GM21723 (cell line): ENCODE data around the gene UCMA.
"Not testable (repeated sequence)": the region's sequence is repeated elsewhere in the genome, so short reads cannot be mapped to it uniquely, and the experiment has no call there.

ENCODE experiments used
- ATAC-seq: cut with Tn5 transposase; IDR thresholded peaks from one replicate; pipeline ENCODE4 v1.9.1; 2021; ENCODE audit warnings: mild to moderate bottlenecking, moderate library complexity; ENCODE audit not compliant: unreplicated experiment

UCMA gene, protein sequence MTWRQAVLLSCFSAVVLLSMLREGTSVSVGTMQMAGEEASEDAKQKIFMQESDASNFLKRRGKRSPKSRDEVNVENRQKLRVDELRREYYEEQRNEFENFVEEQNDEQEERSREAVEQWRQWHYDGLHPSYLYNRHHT

DNA sequence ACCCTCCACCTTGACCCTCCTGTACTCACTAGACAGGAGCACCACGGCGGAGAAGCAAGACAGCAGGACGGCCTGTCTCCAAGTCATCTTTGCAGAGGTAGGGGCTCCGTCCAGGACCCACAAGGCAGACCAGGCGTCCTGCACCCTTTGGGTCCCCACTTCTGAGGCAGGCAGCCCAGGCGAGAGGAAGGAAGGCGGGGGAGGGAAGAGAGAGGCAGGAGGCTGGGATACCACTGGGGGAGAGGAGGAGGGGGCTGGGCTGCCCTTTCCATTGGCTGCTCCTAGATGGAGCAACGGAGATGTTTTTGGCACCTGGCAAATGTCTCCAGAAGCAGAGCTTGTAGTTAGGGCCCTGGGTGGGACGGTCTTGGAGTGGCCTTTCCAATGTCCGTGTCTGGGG is at the start of gene UCMA:
Gene UCMA (minus strand): TSS at position 203 of the 400 bp plus-strand sequence. CDS start 116 bp downstream, at position 87.
- no peak for ATAC-seq

DNA sequence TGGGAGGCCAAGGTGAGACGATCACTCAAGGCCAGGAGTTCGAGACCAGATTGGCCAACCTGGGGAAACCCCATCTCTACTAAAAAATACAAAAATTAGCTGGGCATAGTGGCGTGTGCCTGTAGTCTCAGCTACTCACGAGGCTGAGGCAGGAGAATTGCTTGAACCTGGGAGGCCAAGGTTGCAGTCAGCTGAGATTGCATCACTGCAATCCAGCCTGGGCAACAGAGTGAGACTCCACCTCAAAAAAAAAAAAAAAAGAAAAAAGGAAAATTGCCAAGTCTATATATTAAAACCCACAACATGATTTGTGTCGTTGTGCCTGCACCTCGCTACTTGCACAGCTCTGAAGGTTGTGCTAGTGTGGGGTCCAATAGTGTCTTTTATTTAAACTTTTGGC is 48.2 kb upstream of the UCMA start:
- ATAC-seq: not testable (repeated sequence)

DNA sequence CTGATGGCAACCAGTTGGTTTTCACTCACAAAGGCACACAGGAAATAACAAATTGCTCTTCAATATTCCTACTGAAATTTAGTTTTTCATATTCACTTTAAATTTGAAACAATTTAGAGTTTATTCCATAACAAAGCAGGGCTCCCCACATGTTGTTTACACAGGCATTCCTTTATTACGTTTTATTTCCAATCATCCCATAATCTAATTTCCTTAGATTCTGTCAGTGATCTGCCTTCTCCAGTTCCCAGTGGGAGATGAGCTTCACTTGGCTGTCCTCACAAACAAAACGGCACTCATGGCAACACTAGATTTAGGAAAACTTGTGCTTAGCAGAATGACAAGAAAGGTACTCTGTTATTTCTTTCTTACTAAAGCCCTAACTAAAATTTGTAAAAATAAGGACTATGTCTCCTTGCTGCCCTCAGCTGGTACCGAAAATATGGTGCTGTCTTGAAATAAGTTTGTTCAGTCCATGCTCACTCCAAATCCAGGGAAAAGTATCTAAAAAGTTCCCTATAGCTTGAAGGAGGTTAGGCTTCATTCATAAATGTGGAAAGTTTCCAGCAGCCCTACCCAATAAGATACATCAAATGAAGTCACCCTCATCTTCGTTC is 42.7 kb upstream of the UCMA start:
- no peak for ATAC-seq

DNA sequence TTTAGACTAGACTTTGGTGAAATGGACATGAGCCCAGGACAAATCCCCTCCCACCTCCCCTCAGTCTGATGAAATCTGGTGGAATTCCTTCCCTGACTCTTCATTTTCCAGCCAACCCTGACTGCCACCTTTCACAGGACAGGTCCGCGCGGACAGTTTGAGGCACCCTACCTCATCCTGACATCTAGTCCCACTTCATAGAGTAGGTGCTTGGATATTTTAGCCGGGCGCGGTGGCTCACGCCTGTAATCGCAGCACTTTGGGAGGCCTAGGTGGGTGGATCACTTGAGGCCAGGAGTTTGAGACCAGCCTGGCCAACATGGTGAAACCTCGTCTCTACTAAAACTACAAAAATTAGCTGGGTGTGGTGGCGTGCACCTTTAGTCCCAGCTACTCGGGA is 42.0 kb upstream of the UCMA start:
- not testable (repeated sequence) for ATAC-seq

DNA sequence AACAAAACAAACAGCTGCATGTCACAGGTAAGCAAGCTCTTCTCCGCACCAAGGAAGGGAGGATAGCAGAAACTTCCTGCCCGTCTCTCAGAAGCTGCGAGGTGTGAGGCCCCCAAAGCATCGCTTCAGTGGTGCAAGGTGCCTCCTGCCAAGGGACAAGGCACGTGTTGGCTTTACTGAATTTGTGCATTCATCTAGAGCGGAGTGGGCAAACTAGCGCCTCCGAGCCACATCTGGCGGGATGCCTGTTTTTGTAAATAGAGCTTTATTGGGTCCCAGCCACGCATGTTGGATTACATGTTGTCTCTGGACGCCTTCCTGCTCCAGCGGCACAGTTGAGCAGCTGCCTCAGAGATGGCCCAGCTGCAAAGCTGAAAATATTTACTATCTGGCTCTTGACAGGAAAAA is 38.0 kb upstream of the UCMA start:
- no peak for ATAC-seq

DNA sequence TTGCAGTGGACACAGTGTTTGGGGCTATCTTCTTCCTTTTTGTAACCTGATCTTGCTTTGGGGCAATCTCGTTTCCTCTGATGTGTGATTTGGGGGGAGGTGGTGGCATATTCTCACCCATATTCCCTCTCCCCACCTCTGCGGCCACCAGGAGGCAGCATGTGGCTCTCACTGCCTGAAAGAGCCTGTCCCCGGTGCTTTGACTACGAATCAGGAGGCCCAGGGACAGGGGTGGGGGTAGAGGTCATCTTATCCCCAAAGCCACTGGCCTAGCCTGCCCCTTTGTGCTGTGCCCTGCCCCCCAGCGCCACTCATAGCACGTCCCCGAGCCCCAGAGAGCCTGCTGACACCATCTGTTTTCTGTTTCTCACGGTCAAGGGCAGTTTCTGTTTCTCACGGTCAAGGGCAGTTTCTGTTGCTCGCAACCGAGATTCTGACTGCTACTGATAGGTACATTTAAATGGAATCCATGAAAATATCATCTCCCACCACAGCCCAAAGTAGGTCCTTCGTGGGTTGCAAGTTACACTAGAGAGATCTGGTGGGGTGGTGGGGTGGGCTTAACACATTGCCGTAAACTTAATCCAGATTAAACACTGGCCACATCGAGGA is 37.5 kb upstream of the UCMA start:
- ATAC-seq: no peak

DNA sequence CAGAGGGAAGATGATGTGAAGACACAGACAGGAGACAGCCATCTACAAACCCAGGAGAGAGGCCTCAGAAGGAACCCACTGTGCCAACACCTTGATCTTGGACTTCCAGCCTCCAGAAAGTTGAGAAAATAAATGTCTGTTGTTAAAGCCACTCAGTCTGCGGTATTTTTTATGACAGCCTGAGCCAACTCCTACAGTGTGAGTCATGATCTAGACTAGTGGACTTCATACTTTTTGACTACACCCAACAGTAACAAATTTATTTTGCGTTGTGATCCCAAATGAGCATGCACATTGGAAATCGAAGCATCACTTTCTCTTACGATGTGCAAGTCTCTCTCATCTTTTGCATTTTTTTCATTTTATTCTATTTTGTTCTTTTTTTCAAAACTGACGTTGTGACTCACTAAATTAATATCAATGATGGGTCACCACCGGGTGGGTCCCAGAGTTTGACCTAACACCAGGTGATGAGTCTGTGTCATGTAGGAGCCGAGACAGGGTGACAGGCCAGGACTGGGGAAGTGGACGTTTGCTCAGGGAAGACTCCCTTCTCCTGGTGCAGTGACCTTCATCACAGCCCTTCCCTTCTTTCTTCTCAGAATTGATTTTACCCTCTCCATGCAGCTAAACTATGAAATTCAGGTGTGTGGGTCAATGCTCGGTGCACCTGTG is 36.8 kb upstream of the UCMA start:
- no peak for ATAC-seq

DNA sequence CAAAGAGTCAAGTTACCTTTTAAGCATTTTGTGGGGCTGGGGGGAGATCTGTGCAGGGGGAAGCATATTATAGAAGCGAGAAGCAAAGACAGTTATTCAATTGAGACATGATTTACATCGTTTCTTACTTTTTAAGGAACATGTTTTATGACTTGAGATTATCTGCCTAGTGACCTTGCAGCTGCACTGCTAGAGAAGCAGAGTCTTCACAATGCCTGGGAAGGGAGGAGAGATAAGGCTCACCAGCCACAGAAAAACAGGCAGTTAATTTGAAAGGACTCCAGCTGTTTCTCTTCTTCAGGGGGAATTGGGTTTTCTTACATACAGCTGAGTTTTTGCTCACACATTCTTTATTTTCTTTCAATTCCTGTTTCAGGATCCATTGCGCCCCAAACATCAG is 34.7 kb upstream of the UCMA start:
- no peak for ATAC-seq

DNA sequence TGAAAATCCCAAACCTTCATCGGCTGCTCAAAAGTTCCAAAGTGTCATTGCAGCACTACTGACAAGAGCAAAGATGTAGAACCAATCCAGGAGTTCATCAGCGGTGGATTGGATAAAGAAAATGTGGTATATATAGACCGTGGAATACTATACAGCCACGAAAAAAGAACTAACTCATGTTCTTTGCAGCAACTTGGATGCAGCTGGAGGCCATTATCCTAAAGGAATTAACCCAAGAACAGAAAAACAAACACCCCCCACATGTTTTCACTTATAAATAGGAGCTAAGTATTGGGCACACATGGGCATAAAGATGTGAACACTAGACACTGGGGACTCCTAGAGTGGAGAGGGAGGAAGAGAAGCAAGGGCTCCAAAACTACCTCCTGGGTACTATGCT is 34.1 kb upstream of the UCMA start:
- ATAC-seq: no peak

DNA sequence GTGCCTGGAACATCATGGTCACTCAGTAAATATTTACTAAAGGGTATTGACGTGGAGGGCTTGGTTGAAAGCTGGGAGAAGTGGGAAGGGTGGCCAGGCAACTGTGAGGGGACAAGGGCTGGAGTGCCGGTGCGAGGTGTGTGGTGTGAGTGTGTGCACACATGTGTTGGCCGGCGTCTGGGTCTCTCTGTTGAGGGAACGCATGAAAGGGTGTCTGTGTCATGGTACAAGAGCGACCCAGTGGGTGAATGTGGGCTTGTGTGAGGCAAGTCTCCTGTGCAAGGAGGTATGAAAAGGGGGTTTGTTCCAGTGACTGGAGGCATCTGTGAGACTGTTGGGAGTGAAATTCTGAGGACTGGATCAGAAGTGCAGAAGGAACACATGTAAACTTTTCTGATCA is 29.4 kb upstream of the UCMA start:
- ATAC-seq: no peak

DNA sequence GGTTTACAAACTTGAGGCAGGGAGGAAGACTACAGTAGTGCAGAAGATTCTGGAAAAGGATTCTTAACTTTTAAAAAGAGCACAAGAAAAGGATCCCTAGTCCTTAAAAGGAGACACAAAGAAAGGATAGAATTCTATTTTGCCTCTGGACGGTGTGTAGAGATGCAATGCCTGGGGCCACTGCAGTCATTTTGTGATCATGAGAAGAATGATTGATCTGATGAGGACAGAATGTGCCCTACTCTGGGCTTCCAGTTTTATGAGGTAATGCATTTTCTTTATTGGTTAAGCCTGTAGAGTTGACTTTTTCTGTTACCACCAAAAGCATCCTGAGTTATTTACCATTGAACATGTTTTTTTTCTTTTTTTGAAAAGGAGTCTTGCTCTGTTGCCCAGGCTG is 28.3 kb upstream of the UCMA start:
- ATAC-seq: no peak

DNA sequence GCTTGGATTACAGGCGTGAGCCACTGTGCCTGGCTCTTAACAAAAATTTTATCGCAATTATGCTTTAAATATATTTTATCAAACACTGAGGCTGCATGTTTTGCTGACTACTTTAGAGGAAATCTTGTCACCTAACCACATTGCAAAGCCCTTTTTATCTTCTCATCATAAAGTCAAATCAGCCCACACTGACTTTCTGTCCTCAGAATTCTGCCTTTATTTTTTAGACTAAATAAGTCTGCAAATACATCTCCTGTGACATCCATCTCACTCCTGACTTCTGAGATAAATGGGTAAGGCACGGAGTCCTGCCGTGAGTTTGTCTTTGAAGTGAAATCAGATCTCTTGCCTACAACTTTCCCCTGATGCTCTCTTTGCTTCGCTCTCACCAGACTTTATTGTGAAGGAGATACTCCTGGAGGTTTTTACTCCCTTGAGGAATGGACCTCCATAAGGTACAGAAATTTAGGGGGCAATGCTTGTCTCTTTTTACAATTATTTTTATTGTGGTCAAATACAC is 23.5 kb upstream of the UCMA start:
- no peak for ATAC-seq

DNA sequence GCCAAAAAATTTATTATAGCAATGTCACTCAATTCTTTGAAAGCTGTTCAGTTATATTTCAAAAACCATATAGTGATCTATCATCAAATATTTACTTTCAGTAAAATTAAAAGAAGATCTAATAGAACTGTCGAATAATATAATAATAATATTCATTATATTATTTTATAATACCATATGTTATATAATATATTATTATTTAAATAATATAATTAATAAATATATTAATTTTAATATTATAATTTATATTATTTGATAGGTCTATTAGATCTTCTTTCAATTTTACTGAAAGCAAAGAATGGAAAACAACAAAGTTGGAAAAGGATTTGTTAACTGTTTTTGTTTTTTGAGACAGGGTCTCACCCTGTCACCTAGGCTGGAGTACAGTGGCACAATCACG is 22.5 kb upstream of the UCMA start:
- ATAC-seq: no peak

DNA sequence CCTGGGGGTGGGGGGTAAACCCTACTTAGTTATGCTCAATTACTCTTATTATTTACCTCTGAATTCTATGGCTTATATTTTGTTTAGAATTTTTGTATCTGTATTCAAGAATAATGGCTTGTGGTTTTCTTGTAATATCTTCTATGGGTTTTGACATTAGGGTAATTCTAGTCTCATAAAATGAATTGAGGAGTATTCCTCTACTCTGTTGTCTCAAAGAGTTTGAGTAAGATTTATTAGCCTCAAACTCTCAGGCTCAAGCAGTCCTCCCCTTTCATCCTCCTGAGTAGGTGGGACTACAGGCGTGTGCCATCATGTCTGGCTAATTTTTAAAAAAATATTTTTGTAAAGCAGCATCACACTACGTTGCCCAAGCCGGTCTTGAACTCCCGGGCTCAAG is 19.6 kb upstream of the UCMA start:
- no peak for ATAC-seq

DNA sequence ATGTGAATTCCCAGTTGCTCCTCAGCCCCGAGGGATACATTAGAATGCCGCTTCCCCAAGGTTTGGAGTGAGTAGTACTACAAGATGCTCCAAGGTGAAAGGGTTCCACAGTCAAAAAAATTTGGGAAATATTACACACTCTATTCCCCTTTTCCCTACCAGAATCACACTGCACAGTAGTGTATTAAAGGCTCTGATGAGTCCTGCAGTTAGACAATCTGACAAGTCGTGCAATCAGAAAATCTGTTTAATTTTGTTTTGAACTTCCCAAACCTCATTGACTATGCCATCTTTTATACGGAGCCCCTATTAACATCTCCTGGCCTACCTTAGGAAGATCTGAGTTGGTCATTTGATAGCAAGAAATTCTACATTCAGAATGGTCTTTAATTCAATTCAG is 13.6 kb upstream of the UCMA start:
- ATAC-seq: no peak

DNA sequence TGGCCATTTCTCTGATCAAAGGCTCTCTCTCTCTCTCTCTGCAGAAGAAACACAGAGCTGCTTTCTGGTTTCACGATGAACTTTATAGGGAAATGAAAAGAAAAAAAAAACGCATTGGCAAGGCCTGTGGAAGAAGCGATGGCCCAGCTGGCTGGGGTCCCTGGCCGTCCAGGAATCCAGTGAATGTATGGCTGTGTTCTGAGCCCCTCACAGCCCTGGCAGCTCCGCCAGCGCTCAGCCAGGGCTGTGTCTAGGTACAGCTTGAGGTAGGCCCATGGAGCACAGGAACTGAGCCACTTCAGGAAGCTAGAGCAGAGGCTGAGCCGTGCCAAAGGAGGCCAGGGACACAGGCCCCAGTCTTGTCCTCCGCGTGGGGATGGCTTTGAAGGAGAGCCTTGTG is 13.1 kb upstream of the UCMA start:
- ATAC-seq: no peak

DNA sequence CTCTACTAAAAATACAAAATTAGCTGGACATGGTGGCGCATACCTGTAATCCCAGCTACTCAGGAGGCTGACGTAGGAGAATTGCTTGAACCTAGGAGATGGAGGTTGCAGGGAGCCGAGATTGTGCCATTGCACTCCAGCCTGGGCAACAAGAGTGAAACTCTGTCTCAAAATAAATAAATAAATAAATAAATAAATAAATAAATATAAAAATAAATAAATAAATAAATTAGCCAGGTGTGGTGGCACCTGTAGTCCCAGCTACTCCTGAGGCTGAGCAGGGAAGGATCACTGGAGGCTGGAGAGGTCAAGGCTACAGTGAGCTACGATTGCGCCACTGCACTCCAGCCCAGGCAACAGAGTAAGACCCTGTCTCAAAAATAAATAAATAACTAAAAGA is 8.1 kb upstream of the UCMA start:
- not testable (repeated sequence) for ATAC-seq

DNA sequence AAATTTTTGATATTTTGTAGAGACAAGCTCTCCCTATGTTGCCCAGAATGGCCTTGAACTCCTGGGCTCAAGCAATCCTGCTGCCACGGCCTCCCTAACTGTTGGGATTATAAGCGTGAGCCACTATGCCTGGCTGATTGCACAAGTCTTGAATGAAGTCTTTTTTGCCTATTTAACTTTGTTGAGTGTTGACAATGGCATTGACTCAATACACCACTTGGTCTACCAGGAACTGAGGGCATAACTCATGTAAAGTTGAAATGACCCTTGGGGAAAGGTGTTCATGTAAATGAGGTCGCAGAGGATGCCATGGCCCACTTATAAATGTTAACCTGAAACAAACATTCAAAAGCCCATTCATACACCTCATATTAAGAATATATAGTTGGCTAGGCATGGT is 7.4 kb upstream of the UCMA start:
- no peak for ATAC-seq

DNA sequence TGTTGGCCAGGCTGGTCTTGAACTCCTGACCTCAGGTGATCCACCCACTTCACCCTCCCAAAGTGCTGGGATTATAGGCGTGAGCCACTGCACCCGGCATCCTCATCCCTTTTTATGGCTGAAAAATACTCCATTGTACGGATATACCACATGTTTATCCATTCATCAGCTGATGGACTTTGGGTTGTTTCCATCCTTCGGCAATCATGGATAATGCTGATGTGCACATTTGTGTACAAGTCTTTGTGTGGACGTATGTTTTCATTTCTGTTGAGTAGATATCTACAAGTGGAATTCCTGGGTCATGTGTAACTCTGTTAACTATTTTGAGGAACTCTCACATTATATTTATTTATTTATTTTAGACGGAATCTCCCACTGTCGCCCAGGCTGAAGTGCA is 5.7 kb upstream of the UCMA start:
- no peak for ATAC-seq

DNA sequence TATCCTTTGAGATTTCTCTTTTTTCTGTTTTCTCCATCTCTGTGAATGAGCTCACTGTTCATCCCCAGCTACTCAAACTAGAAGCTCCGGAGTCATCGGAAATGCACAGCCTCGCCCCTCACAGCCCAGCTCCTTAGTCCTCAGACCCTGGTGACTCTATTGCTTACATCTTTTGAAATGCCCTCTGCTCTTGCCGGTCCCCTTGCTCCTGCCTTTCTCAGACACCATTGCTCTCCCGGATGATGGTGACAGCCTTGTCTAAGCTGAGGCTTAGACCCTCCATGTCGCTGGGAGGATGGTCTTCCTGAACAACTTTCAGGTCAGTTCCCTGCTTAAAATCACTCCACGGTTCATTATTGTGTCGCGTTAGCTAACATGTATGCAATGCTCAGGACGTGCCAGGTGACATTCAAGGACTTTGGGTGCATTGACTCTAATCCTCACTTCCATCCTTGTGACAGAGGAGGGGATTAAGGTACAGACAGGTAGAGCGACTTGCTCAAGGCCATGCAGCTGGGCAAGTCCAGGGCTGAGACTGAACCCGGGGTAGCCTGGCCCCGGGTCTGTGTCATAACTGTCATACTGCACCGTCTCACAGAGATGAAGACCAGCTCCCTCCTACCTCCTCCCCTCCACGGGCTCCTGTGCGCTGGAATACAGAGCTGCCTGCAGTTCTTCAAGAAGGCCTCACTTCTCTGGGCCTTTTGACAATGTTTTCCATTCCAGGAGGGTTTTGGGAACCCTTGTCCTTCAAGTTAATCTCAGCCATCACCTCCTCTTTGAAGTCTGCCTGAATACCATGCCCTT is 4.3 kb upstream of the UCMA start:
- ATAC-seq: no peak

DNA sequence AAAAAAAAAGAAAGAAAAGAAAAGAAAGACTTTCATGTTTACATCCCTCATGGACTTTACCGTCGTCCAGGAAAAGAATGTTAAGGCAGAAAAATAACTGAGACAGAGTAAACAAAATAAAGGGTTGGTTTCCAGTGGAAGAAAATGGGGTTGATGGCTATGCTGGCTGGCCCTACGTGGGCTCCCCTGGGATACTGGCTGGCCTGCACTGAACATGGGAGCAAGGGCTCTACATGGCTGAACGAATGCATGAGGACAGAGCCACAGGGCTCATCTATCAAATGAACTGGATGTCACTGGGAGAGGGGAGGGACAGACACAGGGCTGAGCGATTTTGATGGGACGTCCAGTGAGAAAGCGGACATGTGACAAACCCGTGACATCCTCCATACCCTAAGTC is 2.5 kb upstream of the UCMA start:
- ATAC-seq: no peak
